GM21576 (cell line): ENCODE measurements around the gene ING3.
A peak's percentile ranks its signal among the peaks of the same experiment; 100 is the strongest.

ENCODE experiments used
- ATAC-seq: cut with Tn5 transposase; IDR thresholded peaks from one replicate; pipeline ENCODE4 v1.9.1; 2021; ENCODE audit warnings: mild to moderate bottlenecking, moderate library complexity; ENCODE audit not compliant: unreplicated experiment

ING3 gene

GRCh38 chr7:120950539-120951308 lies at the start of gene ING3:
Gene ING3, plus strand, starts transcription at chr7:120950777. Its CDS starts 120 bp downstream, at chr7:120950897.
- ATAC-seq = peak; percentile 97

GRCh38 chr7:120915314-120916105 lies 35.1 kb upstream of the ING3 start:
- ATAC-seq = no peak

- ATAC-seq = no peak
These were observed 34.5 kb upstream of the ING3 start for GRCh38 chr7:120916121-120916520.

GRCh38 chr7:120916538-120916937 lies 34.0 kb upstream of the ING3 start:
- ATAC-seq = no peak

GRCh38 chr7:120919466-120919865 lies 31.1 kb upstream of the ING3 start:
- ATAC-seq = no peak

GRCh38 chr7:120920034-120920433 lies 30.5 kb upstream of the ING3 start:
- no peak for ATAC-seq

GRCh38 chr7:120920591-120921274 lies 29.8 kb upstream of the ING3 start:
- ATAC-seq = no peak

GRCh38 chr7:120924837-120925236 lies 25.7 kb upstream of the ING3 start:
- ATAC-seq = no peak

- no peak for ATAC-seq
These were observed 25.2 kb upstream of the ING3 start for GRCh38 chr7:120925392-120925791.

GRCh38 chr7:120926943-120927346 lies 23.6 kb upstream of the ING3 start:
- ATAC-seq = no peak

GRCh38 chr7:120927454-120928103 lies 23.0 kb upstream of the ING3 start:
- ATAC-seq = peak; percentile 71

- no peak for ATAC-seq
These were observed 19.3 kb upstream of the ING3 start for GRCh38 chr7:120931243-120931642.

GRCh38 chr7:120933475-120933874 lies 17.1 kb upstream of the ING3 start:
- no peak for ATAC-seq

- ATAC-seq = no peak
These were observed 11.2 kb upstream of the ING3 start for GRCh38 chr7:120939345-120939744.

GRCh38 chr7:120941064-120941463 lies 9.5 kb upstream of the ING3 start:
- no peak for ATAC-seq

GRCh38 chr7:120941856-120942255 lies 8.7 kb upstream of the ING3 start:
- ATAC-seq = no peak

GRCh38 chr7:120942861-120943260 lies 7.7 kb upstream of the ING3 start:
- no peak for ATAC-seq

GRCh38 chr7:120944826-120945562 lies 5.6 kb upstream of the ING3 start:
- no peak for ATAC-seq

GRCh38 chr7:120947980-120948379 lies 2.6 kb upstream of the ING3 start:
- ATAC-seq = no peak

- ATAC-seq = no peak
These were observed 1.1 kb upstream of the ING3 start for GRCh38 chr7:120949393-120949911.
